ENCODE data around the gene COL13A1.

DNA sequence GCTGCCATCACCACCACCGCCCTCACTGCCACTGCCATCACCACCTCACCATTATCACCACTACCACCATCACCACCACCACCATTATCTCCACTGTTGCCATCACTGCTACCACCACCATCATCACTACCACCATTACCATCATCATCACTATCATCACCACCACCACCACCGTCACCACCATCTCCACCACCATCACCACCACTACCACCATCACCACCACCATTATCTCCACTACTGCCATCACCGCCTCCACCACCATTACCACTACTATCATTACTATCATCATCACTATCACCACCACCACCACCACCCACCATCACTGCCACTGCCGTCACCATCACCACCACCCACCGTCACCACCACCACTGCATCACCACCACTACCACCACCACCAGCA, 9.9 kb upstream of the COL13A1 start:
- no peak for TF ChIP-seq EZH2 (IDR thresholded peaks at IDR 0.05; ENCODE audit: low read length, missing control alignments)
- TF ChIP-seq, protein P1, sequence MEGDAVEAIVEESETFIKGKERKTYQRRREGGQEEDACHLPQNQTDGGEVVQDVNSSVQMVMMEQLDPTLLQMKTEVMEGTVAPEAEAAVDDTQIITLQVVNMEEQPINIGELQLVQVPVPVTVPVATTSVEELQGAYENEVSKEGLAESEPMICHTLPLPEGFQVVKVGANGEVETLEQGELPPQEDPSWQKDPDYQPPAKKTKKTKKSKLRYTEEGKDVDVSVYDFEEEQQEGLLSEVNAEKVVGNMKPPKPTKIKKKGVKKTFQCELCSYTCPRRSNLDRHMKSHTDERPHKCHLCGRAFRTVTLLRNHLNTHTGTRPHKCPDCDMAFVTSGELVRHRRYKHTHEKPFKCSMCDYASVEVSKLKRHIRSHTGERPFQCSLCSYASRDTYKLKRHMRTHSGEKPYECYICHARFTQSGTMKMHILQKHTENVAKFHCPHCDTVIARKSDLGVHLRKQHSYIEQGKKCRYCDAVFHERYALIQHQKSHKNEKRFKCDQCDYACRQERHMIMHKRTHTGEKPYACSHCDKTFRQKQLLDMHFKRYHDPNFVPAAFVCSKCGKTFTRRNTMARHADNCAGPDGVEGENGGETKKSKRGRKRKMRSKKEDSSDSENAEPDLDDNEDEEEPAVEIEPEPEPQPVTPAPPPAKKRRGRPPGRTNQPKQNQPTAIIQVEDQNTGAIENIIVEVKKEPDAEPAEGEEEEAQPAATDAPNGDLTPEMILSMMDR (conservative IDR thresholded peaks at IDR 0.05 in 1 of 2, IDR thresholded peaks at IDR 0.05 in 1 of 2; ENCODE audit: low read depth in 1 of 2, low read length in 2 of 2) = no peak
